Measurements from ENCODE around the gene CCDC149. TPM values are rescaled to one million over a fixed set of nuclear protein-coding genes. Genes with fewer than 3 reads are reported as not detected.

CCDC149 gene
- polyA plus RNA-seq, 1 experiment: 13.9 TPM

DNA sequence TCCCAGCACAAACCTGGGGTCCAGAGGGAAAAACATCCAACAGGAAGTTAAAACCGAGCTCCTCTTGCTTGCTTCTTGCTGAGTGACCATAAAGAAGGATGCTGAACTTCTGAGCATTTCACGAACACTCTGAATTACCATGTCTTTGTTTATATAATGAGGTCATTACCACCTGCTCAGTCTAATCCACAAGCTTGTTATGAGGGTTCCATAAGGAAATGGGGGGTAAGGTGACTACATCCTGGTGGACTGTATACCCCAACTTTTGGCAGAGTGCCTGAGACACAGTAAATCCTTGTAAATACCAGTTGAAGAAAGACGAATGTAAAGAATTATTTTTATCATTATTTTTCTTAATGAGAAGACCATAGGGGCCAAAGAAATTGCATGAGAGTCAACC lies 16.8 kb downstream of the CCDC149 start:
- CTCF ChIA-PET: interaction anchor here (0.7 kb wide), 1 partner anchor 485 kb away, joined by 5 read pairs; no protein-coding TSS in a partner anchor
- no peak for DNase-seq (ENCODE audit: low read depth, low spot score)

DNA sequence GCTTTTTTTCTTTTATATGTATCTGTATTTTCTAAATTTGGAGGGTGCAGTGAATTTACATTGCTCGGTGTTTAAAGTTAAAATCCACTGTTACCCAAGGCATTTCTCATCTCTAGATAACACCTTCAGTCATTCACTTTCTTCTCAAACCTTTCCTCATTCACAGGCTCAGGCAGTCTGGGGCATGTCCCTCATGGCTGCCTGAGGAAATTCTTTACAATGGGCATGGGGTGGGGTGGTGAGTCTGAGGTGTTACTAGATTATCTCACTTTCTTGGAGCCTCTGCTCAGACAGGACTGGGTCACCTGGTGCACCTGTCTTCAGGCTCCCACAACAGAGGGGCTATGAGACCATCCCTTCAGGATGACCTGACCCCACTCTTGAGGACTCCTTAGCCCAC lies 17.4 kb downstream of the CCDC149 start:
- TF ChIP-seq, protein P1, sequence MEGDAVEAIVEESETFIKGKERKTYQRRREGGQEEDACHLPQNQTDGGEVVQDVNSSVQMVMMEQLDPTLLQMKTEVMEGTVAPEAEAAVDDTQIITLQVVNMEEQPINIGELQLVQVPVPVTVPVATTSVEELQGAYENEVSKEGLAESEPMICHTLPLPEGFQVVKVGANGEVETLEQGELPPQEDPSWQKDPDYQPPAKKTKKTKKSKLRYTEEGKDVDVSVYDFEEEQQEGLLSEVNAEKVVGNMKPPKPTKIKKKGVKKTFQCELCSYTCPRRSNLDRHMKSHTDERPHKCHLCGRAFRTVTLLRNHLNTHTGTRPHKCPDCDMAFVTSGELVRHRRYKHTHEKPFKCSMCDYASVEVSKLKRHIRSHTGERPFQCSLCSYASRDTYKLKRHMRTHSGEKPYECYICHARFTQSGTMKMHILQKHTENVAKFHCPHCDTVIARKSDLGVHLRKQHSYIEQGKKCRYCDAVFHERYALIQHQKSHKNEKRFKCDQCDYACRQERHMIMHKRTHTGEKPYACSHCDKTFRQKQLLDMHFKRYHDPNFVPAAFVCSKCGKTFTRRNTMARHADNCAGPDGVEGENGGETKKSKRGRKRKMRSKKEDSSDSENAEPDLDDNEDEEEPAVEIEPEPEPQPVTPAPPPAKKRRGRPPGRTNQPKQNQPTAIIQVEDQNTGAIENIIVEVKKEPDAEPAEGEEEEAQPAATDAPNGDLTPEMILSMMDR (IDR thresholded peaks at IDR 0.05; ENCODE audit: low read depth, low read length): no peak
- no peak overlapping the region for H3K4me3 ChIP-seq (ENCODE audit: low read depth, low read length)
- no peak for DNase-seq (ENCODE audit: low read depth, low spot score)
- CTCF ChIA-PET: no interaction called here
- H3K27ac ChIP-seq (ENCODE audit: low read depth, low read length): no peak overlapping the region
- H3K27me3 ChIP-seq (ENCODE audit: control insufficient read depth, insufficient read depth, low read length): no peaks in the 10 kb centered on the region
- POLR2A ChIA-PET: no interaction called here
- no peaks in the 10 kb centered on the region for H3K9me3 ChIP-seq (ENCODE audit: control insufficient read depth, insufficient read depth, low read length)

More for the DNA sequence above, 16.8 kb downstream of the CCDC149 start:
- Histone ChIP-seq H3K4me3 (ENCODE audit: low read depth, low read length) (no peak overlapping the region), H3K27me3 (ENCODE audit: control insufficient read depth, insufficient read depth, low read length) (no peaks in the 10 kb centered on the region), H3K27ac (ENCODE audit: low read depth, low read length) (no peak overlapping the region), H3K9me3 (ENCODE audit: control insufficient read depth, insufficient read depth, low read length) (no peaks in the 10 kb centered on the region)
- TF ChIP-seq, protein P1 (IDR thresholded peaks at IDR 0.05; ENCODE audit: low read depth, low read length): no peak
- POLR2A ChIA-PET: no interaction called here

DNA sequence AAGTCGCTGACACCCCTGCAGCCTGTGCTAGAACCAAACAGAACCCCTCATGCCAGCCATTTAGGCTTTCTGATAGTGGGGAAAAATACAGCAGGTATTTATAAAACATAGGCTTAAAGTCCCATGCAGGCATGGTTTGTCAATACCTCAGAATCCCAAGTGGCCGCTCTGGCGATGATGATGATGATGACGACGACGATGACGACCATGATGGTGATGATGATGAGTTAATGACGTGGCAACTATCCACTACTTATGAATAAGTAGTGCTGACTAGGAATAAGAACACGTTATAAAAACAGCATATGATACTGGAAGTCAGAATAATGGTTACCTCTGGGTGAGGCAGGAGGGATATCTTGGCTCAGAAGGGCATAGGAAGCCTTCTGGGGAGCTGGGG lies 18.0 kb downstream of the CCDC149 start:
- Histone ChIP-seq H3K27ac (ENCODE audit: low read depth, low read length) (no peak overlapping the region), H3K4me3 (ENCODE audit: low read depth, low read length) (no peak overlapping the region), H3K27me3 (ENCODE audit: control insufficient read depth, insufficient read depth, low read length) (no peaks in the 10 kb centered on the region), H3K9me3 (ENCODE audit: control insufficient read depth, insufficient read depth, low read length) (no peaks in the 10 kb centered on the region)
- ChIA-PET POLR2A (no interaction called here), CTCF (no interaction called here)
- no peak for DNase-seq (ENCODE audit: low read depth, low spot score)
- TF ChIP-seq, protein P1 (IDR thresholded peaks at IDR 0.05; ENCODE audit: low read depth, low read length): no peak

DNA sequence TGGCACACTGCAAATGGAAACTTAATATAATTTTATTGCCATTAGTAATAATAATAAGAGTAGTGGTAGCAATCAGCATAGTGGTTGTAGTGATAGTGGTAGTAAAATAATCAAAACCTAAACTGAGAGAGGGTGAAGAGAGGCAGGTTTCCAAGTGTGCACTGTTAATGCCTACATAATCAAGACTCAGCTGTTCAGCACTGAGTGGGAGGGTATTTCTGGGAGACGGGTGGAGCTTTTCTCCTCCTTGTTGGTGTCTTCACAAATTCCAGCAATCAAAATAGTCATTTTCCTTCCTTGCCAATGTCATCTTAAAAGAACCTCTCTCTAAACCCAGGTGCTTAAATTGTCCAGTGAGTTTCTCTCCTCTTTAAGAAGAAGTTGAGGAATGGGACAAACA lies 18.6 kb downstream of the CCDC149 start:
- DNase-seq (ENCODE audit: low read depth, low spot score): no peak
- H3K27me3 ChIP-seq (ENCODE audit: control insufficient read depth, insufficient read depth, low read length): no peaks in the 10 kb centered on the region
- ChIA-PET POLR2A (no interaction called here), CTCF (no interaction called here)
- H3K27ac ChIP-seq (ENCODE audit: low read depth, low read length): no peak overlapping the region
- TF ChIP-seq, protein P1 (IDR thresholded peaks at IDR 0.05; ENCODE audit: low read depth, low read length): no peak
- no peaks in the 10 kb centered on the region for H3K9me3 ChIP-seq (ENCODE audit: control insufficient read depth, insufficient read depth, low read length)
- no peak overlapping the region for H3K4me3 ChIP-seq (ENCODE audit: low read depth, low read length)

DNA sequence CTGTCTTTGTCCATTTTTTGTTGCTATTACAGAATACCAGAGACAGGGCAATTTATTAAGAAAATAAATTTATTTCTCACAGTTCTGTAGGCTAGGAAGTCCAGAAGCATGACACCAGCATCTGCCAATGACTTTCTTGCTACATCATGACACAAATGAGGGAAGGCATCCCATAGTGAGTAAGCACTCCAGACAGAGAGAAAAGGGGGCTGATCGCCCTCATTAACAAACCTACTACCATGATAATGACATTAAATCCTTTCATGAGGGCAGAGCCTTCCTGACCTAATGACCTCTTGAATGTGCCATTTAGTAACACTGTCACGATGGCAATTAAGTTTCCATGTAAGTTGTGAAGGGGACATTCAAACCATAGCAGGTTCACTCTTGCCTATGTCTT lies 20.1 kb downstream of the CCDC149 start:
- no peaks in the 10 kb centered on the region for H3K27me3 ChIP-seq (ENCODE audit: control insufficient read depth, insufficient read depth, low read length)
- no peaks in the 10 kb centered on the region for H3K9me3 ChIP-seq (ENCODE audit: control insufficient read depth, insufficient read depth, low read length)
- no peak overlapping the region for H3K27ac ChIP-seq (ENCODE audit: low read depth, low read length)
- TF ChIP-seq, protein P1 (IDR thresholded peaks at IDR 0.05; ENCODE audit: low read depth, low read length): no peak
- no peak overlapping the region for H3K4me3 ChIP-seq (ENCODE audit: low read depth, low read length)
- DNase-seq (ENCODE audit: low read depth, low spot score): no peak
- CTCF ChIA-PET: no interaction called here
- POLR2A ChIA-PET: no interaction called here
